Activated naive CD8-positive, alpha-beta T cell treated with anti-CD3 and anti-CD28 coated beads, Interleukin-2, amount 10 ng/mL, durations not matched to agents 7 days and 5 days (primary cell): ENCODE results near the gene RABGGTB. TPM values are rescaled to one million over a fixed set of nuclear protein-coding genes. Genes with fewer than 3 reads are reported as not detected.
A peak's percentile ranks its signal among the peaks of the same experiment; 100 is the strongest.
"Not testable (repeated sequence)": the region's sequence is repeated elsewhere in the genome, so short reads cannot be mapped to it uniquely, and the experiment has no call there.

Experiments
- ATAC-seq: fragments of 150-1000 bp; cut with Tn5 transposase; one replicate; pipeline ENCODE4 v1.10.0; 2021; ENCODE audit warnings: low read depth, moderate library complexity
- POLR2A ChIA-PET: fragments of 350-600 bp; sonication (Branson Sonifier 250); formaldehyde crosslinking; loops from one replicate; lab custom pipeline; 2021; ENCODE audit warnings: antibody characterized with exemption; lab: Charles Lee
- DNase-seq: peaks from one replicate; pipeline ENCODE4 v3.0.0; 2021
- H3K27ac Mint-ChIP-seq: one replicate; pipeline ENCODE4 v1.8.0; 2022; ENCODE audit warnings: mild to moderate bottlenecking, mixed read lengths
- H3K27me3 Mint-ChIP-seq: one replicate; pipeline ENCODE4 v1.8.0; 2022; ENCODE audit warnings: mild to moderate bottlenecking, moderate library complexity, mixed read lengths
- H3K36me3 Mint-ChIP-seq: one replicate; pipeline ENCODE4 v1.8.0; 2021; ENCODE audit warnings: mild to moderate bottlenecking, mixed read lengths
- H3K4me1 Mint-ChIP-seq: one replicate; pipeline ENCODE4 v1.8.0; 2021; ENCODE audit warnings: mixed read lengths
- H3K4me3 Mint-ChIP-seq: one replicate; pipeline ENCODE4 v1.8.0; 2022; ENCODE audit warnings: mild to moderate bottlenecking, moderate library complexity, mixed read lengths
- H3K9me3 Mint-ChIP-seq: one replicate; pipeline ENCODE4 v1.8.0; 2021; ENCODE audit warnings: mixed read lengths
- total RNA-seq, 2 experiments: library from RNA; stranded (reverse); gene quantifications; one replicate each; pipeline ENCODE4 v1.2.3, GENCODE V29; 2021

RABGGTB gene
- 10 to 100 TPM; 86.0 to 93.9 TPM for total RNA-seq

- peaks cover 41% of the 10 kb centered on the region for H3K4me1 Mint-ChIP-seq
- DNase-seq (peak; percentile 91), ATAC-seq (peak; percentile 94)
- H3K27ac Mint-ChIP-seq = peak within 1 kb of the TSS; percentile 96
- peak within 1 kb of the TSS; percentile 99 for H3K4me3 Mint-ChIP-seq
- peaks cover 2% of the 10 kb centered on the region for H3K9me3 Mint-ChIP-seq
- POLR2A ChIA-PET = interaction anchor here (0.6 to 1.5 kb wide), 10 partner anchors 9 to 319 kb away, joined by 3 to 7 read pairs (median 4); partner anchors contain the start of gene MSH4
- H3K36me3 Mint-ChIP-seq = peaks cover 35% of the 10 kb centered on the region
- peaks cover 3% of the 10 kb centered on the region for H3K27me3 Mint-ChIP-seq
Observed at GRCh38 chr1:75785983-75786853, at the start of gene RABGGTB. TSS of gene RABGGTB (plus strand) at chr1:75786256. CDS start at chr1:75786272, 16 bp downstream.

GRCh38 chr1:75742047-75742625 is 43.9 kb upstream of the RABGGTB start:
- no peak overlapping the region for H3K27ac Mint-ChIP-seq
- H3K4me1 Mint-ChIP-seq = peaks cover 4% of the 10 kb centered on the region
- POLR2A ChIA-PET = no interaction called here
- no peak for DNase-seq
- ATAC-seq = no peak
- H3K9me3 Mint-ChIP-seq = no peaks in the 10 kb centered on the region
- peaks cover 11% of the 10 kb centered on the region for H3K36me3 Mint-ChIP-seq
- H3K27me3 Mint-ChIP-seq = no peaks in the 10 kb centered on the region
- no peak overlapping the region for H3K4me3 Mint-ChIP-seq

DNA sequence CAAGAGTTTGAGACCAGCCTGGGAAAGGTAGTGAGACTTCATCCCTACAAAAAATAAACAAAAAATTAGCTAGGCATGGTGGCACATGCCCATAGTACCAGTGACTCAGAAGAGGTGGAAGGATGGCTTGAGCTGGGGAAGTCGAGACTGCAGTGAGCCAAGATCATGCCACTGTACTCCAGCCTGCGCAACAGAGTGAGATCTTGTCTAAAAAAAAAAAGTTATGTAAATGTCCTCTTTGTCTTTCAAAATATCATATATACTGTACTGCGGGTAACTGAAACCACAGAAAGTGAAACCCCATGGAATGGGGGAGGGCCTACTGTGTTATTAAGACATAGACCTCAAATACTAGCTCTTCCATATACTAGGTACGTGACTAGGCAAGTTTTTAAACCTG is 40.8 kb upstream of the RABGGTB start:
- Mint-ChIP-seq H3K4me1 (peaks cover 4% of the 10 kb centered on the region), H3K27ac (no peak overlapping the region), H3K9me3 (no peaks in the 10 kb centered on the region), H3K4me3 (no peak overlapping the region), H3K36me3 (peaks cover 15% of the 10 kb centered on the region), H3K27me3 (no peaks in the 10 kb centered on the region)
- POLR2A ChIA-PET = no interaction called here
- ATAC-seq (no peak), DNase-seq (no peak)

DNA sequence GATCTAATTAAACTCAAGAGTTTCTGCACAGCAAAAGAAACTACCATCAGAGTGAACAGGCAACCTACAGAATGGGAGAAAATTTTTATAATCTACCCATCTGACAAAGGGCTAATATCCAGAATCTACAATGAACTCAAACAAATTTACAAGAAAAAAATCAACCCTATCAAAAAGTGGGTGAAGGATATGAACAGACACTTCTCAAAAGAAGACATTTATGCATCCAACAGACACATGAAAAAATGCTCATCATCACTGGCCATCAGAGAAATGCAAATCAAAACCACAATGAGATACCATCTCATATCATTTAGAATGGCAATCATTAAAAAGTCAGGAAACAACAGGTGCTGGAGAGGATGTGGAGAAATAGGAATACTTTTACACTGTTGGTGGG is 28.8 kb upstream of the RABGGTB start:
- peaks cover 16% of the 10 kb centered on the region for H3K9me3 Mint-ChIP-seq
- DNase-seq, POLR2A ChIA-PET, H3K4me1 Mint-ChIP-seq, H3K27ac Mint-ChIP-seq, H3K27me3 Mint-ChIP-seq, ATAC-seq, H3K4me3 Mint-ChIP-seq: not testable (repeated sequence)
- H3K36me3 Mint-ChIP-seq = peaks cover 58% of the 10 kb centered on the region

- not testable (repeated sequence) for H3K27me3 Mint-ChIP-seq, DNase-seq, H3K27ac Mint-ChIP-seq, ATAC-seq, H3K4me1 Mint-ChIP-seq, H3K4me3 Mint-ChIP-seq
- H3K36me3 Mint-ChIP-seq = peaks cover 46% of the 10 kb centered on the region
- POLR2A ChIA-PET = interaction anchor here (0.8 kb wide), 1 partner anchor 27 kb away, joined by 4 read pairs; the partner anchor contains the start of gene RABGGTB
- H3K9me3 Mint-ChIP-seq = peaks cover 16% of the 10 kb centered on the region
Observed at GRCh38 chr1:75758543-75758942, 27.5 kb upstream of the RABGGTB start.

- Mint-ChIP-seq H3K4me3 (no peak overlapping the region), H3K4me1 (no peaks in the 10 kb centered on the region), H3K36me3 (peaks cover 3% of the 10 kb centered on the region), H3K27me3 (no peaks in the 10 kb centered on the region), H3K9me3 (no peaks in the 10 kb centered on the region), H3K27ac (no peak overlapping the region)
- POLR2A ChIA-PET = no interaction called here
- ATAC-seq (no peak), DNase-seq (no peak)
Observed at GRCh38 chr1:75764057-75764655, 21.9 kb upstream of the RABGGTB start.

DNA sequence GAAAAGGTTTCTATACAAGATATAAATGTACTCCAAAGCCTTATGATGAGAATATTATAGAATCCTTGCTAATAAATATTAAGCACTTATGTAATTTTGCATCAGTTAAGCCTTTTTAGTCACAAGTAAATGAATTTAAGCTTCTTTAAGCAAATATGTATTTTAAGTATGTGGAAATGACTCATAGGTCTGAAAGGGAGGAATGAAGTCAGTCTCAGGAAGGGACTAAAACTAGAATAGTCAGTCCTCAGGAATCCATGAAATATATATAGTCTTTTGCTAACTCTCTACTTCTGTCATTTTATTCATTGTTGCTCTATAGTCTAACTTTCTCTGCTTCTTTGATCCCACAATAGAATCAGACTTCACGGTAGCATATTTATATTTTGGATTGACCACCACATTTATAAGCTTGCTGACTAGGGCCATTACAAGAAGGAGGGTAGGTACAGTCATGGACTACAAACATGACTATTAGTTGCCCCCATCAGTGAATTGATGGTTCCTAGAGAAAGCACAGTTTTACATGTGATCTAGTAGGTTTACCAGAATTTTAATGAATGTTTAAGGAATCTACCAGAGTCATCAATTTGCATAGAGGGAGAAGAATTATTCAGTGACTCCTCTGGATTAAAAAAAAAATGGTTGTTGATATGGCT is 20.2 kb upstream of the RABGGTB start:
- no peaks in the 10 kb centered on the region for H3K36me3 Mint-ChIP-seq
- POLR2A ChIA-PET = interaction anchor here (1.0 kb wide), 1 partner anchor 21 kb away, joined by 3 read pairs; the partner anchor contains the start of gene RABGGTB
- H3K4me3 Mint-ChIP-seq = no peak overlapping the region
- DNase-seq (no peak), ATAC-seq (no peak)
- no peaks in the 10 kb centered on the region for H3K9me3 Mint-ChIP-seq
- H3K27me3 Mint-ChIP-seq = no peaks in the 10 kb centered on the region
- no peak overlapping the region for H3K27ac Mint-ChIP-seq
- no peaks in the 10 kb centered on the region for H3K4me1 Mint-ChIP-seq

DNA sequence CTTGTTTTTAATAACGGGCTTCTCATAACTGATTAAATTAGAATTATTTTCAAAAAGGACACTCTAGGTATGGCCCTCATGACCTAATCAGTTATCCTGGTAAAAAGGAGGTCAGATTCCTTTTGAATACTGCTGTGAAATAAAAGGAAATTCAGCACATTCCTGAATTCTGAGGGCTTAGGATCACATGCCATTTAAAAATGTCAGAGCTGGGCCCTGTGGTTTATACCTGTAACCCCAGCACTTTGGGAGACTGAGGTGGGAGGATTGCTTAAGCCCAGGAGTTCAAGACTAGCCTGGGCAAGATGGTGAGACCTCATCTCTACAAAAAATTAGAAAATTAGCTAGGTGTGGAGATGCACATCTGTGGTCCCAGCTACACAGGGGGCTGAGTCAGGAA is 18.0 kb upstream of the RABGGTB start:
- Mint-ChIP-seq H3K27me3 (peaks cover 5% of the 10 kb centered on the region), H3K9me3 (no peaks in the 10 kb centered on the region)
- DNase-seq = no peak

DNA sequence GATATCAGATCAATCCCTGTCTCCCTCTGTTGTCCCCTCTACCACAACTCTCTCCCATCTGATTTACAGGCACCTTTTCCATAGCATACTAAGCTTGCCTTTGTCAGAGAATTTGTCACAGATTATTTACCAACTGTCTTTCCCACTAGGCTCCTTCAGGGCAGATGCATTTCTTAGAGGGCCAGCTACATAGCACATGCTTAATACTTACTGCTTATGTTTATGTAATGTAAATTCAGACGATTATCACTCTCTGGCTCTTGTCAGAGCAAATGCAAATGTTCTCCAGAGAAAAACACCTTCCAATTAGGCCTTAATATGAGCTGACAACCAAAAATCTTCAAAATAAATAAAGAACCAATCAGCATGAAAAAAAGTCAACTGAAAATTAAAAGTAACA is 15.3 kb upstream of the RABGGTB start:
- H3K27ac Mint-ChIP-seq = no peak overlapping the region
- H3K27me3 Mint-ChIP-seq = peaks cover 5% of the 10 kb centered on the region
- POLR2A ChIA-PET = no interaction called here

More for the DNA sequence above, 18.0 kb upstream of the RABGGTB start:
- no peak for ATAC-seq
- no peak overlapping the region for H3K27ac Mint-ChIP-seq
- POLR2A ChIA-PET = no interaction called here
- no peaks in the 10 kb centered on the region for H3K4me1 Mint-ChIP-seq
- H3K36me3 Mint-ChIP-seq = no peaks in the 10 kb centered on the region
- H3K4me3 Mint-ChIP-seq = no peak overlapping the region

GRCh38 chr1:75771978-75772377 is 14.1 kb upstream of the RABGGTB start:
- peaks cover 5% of the 10 kb centered on the region for H3K27me3 Mint-ChIP-seq
- peaks cover 5% of the 10 kb centered on the region for H3K9me3 Mint-ChIP-seq
- no peaks in the 10 kb centered on the region for H3K4me1 Mint-ChIP-seq
- no peaks in the 10 kb centered on the region for H3K36me3 Mint-ChIP-seq
- POLR2A ChIA-PET = no interaction called here
- H3K4me3 Mint-ChIP-seq = no peak overlapping the region
- DNase-seq (no peak), ATAC-seq (no peak)
- H3K27ac Mint-ChIP-seq = no peak overlapping the region

More for the DNA sequence above, 15.3 kb upstream of the RABGGTB start:
- DNase-seq (no peak), ATAC-seq (no peak)
- Mint-ChIP-seq H3K4me1 (no peaks in the 10 kb centered on the region), H3K4me3 (no peak overlapping the region), H3K9me3 (peaks cover 5% of the 10 kb centered on the region), H3K36me3 (no peaks in the 10 kb centered on the region)

- H3K4me1 Mint-ChIP-seq, POLR2A ChIA-PET, H3K36me3 Mint-ChIP-seq, DNase-seq, H3K27ac Mint-ChIP-seq, ATAC-seq, H3K4me3 Mint-ChIP-seq, H3K9me3 Mint-ChIP-seq: not testable (repeated sequence)
- peaks cover 17% of the 10 kb centered on the region for H3K27me3 Mint-ChIP-seq
Observed at GRCh38 chr1:75777812-75778211, 8.2 kb upstream of the RABGGTB start.

DNA sequence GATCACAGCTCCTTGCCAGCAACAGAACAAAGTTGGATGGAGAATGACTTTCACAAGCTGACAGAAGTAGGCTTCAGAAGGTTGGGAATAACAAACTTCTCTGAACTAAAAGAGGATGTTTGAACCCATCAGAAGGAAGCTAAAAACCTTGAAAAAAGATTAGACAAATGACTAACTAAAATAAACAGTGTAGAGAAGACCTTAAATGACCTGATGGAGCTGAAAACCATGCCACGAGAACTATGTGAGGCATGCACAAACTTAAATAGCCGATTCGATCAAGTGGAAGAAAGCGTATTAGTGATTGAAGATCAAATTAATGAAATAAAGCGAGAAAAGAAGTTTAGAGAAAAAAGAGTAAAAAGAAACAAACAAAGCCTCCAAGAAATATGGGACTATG is 7.4 kb upstream of the RABGGTB start:
- H3K27me3 Mint-ChIP-seq = peaks cover 17% of the 10 kb centered on the region

DNA sequence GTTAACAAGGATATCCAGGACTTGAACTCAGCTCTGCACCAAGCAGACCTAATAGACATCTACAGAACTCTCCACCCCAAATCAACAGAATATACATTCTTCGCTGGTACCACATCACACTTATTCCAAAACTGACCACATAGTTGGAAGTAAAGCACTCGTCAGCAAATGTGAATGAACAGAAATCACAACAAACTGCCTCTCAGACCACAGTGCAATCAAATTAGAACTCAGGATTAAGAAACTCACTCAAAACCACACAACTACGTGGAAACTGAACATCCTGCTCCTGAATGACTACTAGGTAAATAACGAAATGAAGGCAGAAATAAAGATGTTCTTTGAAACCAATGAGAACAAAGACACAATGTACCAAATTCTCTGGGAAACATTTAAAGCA is 5.9 kb upstream of the RABGGTB start:
- POLR2A ChIA-PET, ATAC-seq, H3K4me1 Mint-ChIP-seq, DNase-seq, H3K9me3 Mint-ChIP-seq, H3K4me3 Mint-ChIP-seq, H3K36me3 Mint-ChIP-seq, H3K27ac Mint-ChIP-seq: not testable (repeated sequence)
- peaks cover 17% of the 10 kb centered on the region for H3K27me3 Mint-ChIP-seq

More for the DNA sequence above, 7.4 kb upstream of the RABGGTB start:
- DNase-seq, ATAC-seq, POLR2A ChIA-PET, H3K27ac Mint-ChIP-seq, H3K9me3 Mint-ChIP-seq, H3K4me3 Mint-ChIP-seq, H3K36me3 Mint-ChIP-seq, H3K4me1 Mint-ChIP-seq: not testable (repeated sequence)
